ENCODE results near the gene AMMECR1L. TPM values are rescaled to one million over a fixed set of nuclear protein-coding genes. Genes with fewer than 3 reads are reported as not detected.
"Not testable (repeated sequence)": the region's sequence is repeated elsewhere in the genome, so short reads cannot be mapped to it uniquely, and the experiment has no call there.

AMMECR1L gene
- 20.1 and 20.6 TPM in 2 replicates for total RNA-seq

DNA sequence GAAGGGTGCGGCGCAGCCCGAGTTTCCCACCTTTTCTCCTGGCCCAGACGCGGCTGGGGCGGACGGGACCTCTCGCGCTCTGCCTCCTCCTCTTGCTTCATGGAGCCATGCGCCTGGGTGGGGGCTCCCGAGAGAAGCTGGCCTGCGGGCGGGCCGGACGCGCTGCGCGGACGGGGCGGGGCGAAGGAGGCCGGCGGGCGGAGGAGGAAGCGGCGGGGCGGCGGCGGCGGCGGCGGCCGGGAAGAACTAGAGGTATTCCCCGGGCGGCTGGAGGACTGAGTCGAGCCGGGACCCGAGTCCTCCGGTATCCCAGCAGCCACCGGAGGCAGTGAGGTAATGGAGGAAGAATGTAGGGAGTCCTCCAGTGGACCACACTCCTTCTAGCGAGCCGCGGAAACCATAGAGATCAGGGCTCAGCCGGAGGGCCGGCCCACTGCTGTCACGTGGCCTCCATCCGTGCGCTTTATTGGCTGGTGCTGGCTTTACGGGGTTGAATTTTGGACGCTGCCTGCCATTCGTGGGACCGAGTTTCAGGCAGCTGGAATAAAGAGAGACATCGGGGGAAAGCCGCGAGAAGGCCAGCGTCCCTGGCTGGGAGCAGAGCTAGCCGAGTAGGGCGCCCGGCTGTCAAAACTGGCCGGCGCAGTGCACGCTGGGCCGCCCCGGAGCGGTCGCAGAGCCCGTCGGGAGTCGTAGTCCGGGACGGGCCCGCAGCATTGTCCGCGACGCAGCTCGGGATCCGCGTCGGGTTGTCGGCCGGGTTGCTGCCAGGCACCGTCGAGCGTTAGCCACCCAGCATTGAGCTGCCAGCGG lies at the start of gene AMMECR1L:
Gene AMMECR1L (minus strand): TSS at position 177 of the 813 bp plus-strand sequence. CDS start 11,722 bp downstream, outside the sequence.
- peak; percentile 70 for DNase-seq

DNA sequence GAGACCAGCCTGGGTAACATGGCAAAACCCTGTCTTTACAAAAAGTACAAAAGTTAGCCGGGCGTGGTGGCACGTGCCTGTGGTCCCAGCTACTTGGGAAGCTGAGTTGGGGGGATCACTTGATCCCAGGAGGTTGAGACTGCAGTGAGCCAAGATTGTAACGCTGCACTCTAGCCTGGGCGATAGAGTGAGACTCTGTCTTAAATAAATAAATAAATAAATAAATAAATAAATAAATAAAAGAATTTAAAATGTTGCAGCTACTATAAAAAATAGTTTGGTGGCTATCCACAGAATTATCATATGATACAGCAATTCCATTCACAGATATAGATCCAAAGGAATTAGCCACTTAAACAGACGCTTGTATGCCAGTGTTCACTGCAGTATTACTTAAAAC lies 49.6 kb upstream of the AMMECR1L start:
- no peak for DNase-seq

DNA sequence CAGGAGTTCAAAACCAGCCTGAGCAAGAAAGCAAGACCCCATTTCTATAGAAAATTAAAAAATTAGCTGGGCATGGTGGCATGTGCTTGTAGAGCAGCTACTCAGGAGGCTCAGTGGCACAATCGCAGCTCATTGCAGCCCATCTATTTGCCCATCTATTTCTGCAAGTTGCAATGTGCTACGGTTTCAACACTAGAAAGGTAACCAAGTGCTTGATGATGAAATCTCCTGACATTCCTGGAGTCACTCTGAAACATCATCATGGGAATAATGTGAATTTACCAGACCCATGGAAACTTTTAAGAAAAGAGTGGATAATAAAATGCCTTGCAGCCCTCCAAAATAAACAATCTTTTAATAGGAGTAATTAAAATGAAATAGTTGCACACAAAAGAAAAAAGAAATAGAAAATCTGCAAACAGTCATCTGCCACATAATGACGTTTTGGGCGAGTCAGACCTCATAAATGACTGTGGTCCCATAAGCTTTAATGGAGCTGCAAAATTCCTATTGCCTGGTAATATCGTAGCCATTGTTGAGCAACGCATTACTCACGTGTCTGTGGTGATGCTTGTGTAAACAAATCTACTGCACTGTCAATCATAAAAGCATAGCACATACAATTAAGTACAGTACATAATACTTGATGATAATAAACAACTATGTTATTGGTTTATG lies 46.6 kb upstream of the AMMECR1L start:
- DNase-seq, result peak; percentile 20

DNA sequence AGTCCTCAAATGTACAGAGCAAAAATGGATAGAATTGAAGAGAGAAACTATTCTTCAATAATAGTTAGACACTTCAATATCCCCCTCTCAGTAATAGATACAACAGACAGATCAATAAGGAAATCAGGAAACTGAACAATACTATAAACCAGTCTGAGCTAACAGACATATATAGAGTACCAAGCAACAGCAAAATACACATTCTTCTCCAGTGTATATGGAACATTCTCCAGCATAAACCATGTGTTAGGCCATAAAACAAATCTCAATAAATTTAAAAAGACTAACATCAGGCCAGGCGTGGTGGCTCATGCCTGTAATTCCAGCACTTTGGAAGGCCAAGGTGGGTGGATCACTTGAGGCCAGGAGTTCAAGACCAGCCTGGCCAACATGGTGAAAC lies 43.7 kb upstream of the AMMECR1L start:
- DNase-seq, result no peak

DNA sequence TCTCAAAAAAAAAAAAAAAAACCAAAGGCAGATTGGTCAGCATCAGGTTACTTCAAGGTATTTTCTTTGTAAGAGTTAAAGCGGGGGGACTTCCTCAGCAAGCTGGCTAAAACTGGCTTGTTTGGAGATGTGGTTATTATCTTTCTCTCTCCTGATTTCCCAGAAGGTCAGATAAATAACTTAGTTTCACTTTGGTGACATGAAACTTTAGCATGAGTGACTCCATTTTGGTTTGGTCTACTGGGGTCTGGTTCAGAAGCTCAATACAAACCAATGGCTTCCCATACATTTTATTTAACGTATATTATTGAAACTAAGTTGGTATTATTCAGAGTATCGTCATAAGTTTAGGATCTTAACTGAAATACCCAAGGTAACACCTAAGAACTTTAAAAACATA lies 41.6 kb upstream of the AMMECR1L start:
- DNase-seq, result no peak

DNA sequence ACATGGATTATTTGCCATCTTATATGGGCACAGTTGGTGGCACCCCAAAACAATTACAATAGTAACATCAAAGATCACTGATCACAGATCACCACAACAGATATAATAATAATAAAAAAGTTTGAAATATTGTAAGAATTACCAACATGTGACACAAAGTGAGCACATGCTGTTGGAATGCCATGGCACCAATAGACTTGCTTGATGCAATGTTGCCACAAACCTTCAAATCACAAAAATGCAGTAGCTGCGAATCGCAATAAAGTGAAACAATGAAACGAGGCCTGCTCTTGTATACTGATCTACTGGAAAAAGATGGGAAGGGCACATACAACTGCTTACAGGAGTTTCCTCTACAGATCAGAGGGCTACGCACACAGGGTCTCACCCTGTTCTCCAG lies 32.2 kb upstream of the AMMECR1L start:
- DNase-seq, result no peak

DNA sequence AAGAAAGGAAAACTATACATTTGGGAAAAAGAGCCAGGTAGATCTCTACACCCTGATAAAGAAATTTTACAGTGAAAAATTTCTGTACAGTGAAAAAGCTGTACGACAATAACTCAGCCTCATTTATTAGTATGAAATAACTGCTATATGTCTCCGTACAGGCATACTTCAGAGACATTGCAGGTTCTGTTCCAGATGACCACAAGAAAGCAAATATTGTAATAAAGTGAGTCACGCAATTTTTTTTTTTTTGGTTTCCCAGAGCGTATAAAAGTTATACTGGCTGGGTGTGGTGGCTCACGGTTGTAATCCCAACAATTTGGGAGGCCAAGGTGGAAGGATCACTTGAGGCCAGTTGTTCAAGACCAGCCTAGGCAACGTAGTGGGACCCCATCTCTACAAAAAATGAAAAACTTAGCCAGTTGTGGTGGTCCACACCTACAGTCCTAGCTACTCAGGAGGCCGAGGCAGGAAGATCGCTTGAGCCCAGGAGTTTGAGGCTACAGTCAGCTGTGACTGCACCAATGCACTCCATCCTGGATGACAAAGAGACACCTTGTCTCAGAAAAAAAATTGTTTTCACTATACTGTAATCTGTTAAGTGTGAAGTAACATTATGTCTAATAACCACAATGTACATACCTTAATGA lies 28.2 kb upstream of the AMMECR1L start:
- DNase-seq, result no peak

DNA sequence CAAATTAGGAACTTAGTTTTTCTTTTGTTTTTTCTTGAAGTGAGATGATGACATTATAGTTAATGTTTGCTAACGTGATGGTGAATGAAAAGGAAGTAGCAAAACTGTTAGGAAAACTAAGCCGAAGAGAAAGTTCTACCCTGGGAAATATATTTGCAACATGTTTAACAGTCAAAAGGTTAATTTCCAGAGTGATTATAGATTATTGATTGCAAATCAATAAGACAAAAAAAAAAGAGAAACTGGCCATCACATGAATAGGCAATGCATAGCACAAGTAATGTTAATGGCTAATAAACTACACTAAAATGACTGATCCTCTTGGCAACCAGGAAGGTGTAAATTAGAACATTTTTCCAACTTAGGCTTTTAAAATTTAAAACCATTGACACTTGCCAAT lies 26.0 kb upstream of the AMMECR1L start:
- DNase-seq, result no peak

DNA sequence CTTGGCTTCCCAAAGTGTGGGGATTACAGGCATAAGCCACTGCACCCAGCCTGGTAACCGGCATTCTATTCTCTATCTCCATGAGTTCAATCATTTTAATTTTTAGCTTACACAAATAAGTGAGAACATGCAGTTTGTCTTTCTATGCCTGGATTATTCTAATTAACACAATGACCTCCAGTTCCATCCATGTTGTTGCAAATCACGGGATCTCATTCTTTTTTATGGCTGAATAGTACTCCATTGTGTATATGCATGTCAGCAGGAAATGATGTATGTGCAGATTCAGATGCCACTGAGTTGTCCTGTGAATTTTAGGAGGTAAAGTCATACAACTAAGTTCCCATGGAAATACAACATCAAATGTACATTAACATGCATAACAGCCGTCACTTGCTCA lies 24.7 kb upstream of the AMMECR1L start:
- no peak for DNase-seq

DNA sequence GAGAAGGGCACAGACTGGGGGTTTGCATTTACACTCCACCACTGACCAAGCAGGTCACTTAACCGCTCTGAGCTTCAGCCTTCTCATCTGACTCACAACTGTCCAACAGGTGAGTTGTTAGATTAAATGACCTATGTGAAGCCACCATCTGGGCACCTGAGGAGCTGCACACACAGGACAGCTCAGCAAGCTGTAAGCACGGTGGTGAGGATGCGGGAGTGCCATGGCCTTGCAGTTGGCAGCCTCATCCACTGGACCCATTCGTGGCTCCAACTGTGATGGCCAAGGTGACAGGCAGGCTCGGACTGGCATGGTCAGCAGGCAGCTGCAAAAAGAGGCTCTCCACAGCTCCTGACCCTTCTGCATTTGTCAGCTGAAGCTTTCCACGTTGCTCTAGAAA lies 23.3 kb upstream of the AMMECR1L start:
- no peak for DNase-seq

DNA sequence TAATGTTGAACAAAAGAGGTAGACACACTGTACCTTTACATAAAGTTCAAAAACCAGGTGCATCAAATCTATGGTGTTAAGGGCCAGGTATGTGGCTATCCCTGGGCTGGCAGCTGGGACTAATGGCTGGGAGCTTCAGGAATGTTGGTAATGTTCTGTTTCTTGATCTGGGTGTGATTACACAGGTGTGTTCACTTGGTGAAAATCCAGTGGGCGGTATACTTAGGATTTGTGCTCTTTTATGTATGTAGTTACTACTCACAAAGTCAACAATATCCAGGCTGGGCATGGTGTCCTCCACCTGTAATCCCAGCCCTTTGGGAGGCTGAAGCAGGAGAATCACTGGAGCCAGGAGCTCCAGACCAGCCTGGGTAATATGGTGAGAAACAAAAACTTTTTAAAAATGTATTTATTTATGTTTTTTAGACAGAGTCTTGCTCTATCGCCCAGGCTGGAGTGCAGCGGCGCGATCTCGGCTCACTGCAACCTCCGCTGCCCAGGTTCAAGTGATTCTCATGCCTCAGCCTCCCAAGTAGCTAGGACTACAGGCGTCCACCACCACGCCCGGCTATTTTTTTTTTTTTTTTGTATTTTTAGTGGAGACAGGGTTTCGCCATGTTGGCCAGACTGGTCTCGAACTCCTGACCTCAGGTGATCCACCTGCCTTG lies 22.1 kb upstream of the AMMECR1L start:
- not testable (repeated sequence) for DNase-seq

DNA sequence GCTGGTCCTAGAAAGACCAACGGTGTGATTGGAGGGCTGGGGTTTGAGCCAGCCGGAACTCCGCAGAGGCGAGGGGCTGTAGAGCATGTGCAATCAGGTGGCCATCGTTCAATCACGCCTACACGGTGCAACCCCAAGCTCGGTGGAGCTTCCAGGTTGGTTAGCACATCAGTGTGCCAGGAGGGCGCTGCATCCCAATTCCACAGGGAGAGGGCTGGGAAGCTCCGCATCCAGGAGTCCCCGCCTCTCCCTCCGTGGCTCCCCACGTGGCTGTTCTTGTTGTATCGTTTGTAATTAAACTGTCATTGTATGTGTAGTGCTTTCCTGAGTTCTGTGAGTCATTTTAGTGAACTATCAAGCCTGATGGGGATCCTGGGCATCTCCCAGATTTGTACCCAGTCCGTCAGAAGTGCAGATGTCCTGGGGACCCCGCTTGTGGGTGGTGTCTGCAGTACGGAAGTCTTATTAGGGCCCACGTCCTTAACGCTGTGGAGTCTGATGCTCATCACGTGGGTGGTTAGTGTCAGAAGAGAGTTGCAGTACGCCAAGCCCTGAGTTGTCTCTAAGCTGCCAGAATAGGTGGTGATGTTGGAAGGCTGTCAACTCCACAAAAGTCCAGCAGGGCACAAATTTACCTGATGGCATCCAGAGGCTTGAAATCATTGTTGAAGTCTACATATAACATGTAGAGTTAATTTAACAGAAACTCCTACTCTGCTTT lies 20.6 kb upstream of the AMMECR1L start:
- no peak for DNase-seq

DNA sequence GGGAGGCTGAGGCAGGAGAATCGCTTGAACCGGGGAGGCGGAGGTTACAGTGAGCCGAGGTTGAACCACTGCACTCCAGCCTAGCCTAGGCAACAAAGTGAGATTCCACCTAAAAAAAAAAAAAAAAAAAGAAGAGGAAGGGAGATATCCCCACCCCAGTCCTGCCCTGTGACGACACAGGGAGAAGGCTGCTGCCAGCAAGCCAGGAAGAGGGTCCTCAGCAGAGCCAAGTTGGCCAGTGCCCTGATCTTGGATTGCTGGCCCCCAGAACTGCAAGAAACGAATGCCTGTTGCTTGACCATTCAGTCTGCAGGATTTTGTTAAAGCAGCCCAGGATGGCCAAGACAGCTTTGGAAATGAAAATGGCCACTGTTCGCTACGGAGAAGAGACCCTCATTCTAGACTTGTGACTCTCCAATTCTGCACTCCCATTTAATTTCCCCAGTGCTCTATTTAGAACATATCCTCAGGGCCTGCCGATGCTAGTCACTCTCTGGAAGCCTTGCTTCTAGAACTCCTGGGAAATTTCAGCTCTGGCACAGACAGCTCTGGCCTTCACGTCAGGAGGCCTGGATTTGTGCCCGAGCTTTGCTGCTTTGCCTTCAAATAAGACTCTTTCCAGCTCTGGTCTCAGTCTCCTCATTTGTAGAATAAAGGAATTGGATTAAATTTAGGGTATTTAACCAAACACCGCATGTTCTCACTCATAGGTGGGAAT lies 15.7 kb upstream of the AMMECR1L start:
- no peak for DNase-seq

DNA sequence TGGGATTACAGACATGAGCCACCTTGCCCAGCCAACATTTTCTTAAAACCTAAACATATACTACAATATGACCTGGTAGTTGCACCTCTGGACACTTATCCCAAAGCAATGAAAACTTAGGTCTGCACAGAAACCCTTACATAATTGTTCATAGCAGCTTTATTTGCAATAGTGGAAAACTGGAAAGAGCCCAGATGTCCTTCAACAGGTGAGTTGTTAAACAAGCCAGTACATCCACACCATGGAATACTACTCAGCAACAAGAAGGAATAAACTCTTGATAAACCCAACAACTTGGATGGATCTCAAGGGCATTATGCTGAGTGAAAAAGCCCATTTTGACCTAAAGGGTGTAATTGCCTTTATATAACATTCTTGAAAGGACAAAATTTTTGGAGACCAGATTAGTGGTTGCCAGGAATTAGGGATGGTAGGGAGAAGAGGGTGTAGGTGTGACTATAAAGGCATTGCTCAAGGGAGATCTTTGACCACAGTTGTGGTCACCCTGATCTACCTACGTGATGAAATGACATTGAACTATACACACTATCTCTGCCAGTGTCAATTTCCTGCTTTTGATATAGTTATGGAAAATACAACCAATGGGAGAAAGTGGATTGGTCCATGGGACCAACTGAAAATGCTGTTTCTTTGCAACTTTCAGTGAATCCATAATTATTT lies 11.9 kb upstream of the AMMECR1L start:
- no peak for DNase-seq

DNA sequence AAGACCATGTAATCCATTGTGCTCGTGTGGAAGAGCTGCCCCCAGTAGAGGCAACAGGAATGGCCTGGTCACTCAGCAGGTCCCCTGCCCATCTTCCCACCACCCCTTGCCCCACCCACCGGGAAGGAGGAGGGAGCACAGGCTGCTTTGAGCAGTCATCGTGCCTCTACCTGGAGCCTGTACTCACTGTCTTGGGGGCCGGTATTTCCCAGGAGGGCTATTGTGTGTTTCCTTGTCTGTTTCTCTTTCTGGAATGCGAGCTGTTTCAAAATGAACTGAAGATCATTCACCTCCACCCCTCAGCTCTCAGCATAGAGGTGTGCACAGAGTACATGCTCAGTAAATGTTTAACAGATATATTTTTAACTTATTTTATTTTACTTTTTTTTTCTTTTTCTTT lies 7.7 kb upstream of the AMMECR1L start:
- no peak for DNase-seq

DNA sequence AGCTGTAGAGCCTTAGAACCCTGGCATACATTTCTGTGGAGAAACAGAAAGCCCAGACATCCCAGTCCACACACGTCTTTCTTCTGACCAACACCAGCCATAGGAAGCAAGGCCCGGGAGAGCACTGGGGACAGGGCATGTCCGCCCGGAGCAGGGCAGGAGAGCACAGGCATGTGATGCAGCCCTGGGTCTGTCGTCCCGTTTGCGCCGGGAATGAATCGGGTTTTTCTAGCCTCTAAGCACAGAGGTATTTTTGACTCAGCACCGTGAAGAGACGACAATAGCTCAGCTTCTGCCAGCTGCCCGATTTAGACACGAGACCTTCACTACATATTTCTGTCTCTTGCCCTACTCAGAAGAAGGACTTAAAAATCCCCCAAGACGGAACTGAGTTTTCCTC lies 7.3 kb upstream of the AMMECR1L start:
- no peak for DNase-seq

DNA sequence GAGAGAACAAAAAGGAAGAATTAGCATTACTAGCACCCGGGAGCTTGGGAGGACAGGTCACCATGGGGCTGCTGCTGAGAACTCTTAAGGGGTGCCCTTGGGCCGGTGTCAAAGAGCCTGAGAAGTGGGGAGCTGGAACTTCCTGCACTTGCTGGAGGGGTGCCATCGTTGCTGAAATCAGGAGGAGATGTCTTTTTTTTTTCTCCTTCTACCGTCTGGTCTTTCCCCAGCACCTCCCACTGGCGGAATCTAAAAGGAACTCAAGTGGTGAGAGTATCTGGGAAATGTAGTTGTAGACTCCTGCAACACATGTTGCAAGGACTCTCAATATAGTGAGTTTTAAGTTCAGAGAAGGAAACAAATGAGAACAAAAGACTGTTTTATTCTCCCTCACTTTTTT lies 6.1 kb upstream of the AMMECR1L start:
- DNase-seq, result no peak

DNA sequence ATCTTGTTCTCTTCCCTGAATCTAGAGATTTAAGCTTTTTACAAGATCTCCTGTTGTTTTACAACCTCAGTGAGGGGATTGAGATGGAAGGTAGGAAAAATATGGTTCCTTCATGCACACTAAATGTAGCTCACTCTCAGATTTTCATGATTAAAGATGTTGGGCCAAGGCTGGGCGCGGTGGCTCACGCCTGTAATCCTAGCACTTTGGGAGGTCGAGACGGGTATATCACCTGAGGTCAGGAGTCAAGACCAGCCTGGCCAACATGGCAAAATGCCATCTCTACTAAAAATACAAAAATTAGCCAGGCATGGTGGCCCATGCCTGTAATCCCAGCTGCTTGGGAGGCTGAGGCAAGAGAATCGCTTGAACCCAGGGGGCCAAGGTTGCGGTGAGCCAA lies 5.0 kb upstream of the AMMECR1L start:
- not testable (repeated sequence) for DNase-seq

DNA sequence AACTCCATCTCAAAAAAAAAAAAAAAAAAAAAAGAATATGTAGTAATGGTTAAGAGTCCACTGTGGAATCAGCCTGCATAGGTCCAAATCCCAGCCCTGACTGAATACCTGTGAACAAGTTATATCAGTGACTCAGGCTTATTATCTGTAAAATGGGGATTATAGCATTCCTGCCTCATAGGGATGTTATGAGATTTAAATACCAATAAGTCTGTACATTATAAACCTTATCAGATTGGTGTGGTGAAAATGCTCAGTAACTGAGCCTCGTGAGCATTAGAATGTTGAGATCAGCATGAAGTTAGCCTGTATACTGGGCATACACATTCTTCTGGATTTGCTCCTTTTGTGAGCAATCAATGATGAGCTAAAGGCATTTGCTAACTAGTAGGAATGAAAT lies 3.0 kb upstream of the AMMECR1L start:
- DNase-seq, result no peak

DNA sequence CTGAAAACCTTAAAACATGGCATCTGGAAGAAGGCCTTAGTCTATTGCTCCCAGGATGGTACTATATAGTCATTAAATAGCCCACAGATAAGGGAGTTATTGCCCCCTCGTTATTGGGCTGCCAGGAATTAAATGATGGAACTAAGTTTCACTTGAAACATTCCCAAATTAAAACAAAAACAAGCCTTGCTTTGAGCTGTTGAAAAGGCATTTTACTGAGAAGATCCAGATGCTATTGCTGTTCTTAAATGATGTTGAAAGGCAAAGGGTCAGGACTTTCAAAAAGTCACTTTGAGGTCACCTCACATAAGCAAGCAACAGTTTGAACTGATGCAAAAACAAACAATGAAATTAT lies 2.0 kb upstream of the AMMECR1L start:
- DNase-seq, result no peak

DNA sequence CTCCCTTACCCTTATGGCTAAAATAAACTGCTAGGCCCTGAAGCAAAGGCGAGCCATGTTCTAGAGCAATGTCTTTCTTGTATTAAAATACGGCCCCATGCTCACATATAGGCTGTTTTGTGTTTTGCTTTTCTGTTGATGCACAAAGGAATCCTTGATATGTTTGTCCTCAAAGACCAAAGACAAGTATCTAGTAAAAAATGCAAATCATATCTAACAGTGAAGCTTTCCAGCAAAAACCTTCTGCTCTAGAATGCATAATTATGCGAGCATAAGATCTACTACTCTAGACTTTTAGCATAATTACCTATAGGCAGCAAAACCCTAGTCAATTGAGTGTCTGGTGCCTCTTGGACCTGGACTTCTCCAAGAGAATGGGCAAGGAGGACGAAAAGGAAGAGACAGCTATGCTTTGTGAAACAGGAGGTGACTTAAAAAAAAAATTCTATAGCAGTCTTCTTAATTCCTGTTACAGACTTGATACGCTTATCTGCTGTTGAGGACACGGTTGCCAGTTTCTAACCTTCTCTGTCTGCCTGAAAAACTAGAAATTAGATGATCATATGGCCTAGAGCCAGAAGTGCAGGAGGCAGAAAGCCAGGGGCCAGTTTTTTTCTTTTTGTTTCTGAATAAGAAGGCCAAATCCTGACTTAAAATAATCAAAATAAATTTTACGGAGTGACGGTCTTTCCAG lies 1.5 kb upstream of the AMMECR1L start:
- DNase-seq, result no peak

Measured in dermis blood vessel endothelial cell (primary cell).